IMR-90 (cell line): Measurements from ENCODE around the gene DACH1. TPM values are rescaled to one million over a fixed set of nuclear protein-coding genes. Genes with fewer than 3 reads are reported as not detected.

Experiments used
- ATAC-seq: fragments of 200-7000 bp; cut with Tn5 transposase; 2 replicates; pipeline ENCODE4 v1.9.1; 2020; ENCODE audit warnings: low read depth, mild to moderate bottlenecking, moderate library complexity
- BruUV-seq: library from RNA; stranded (reverse); fragments of 400-500 nt; replicated peaks from 2 replicates; lab custom pipeline; 2021; lab: Mats Ljungman, UMichigan
- CTCF ChIA-PET: fragments of 300-600 bp; formaldehyde crosslinking; extraction: SDS; loops from one replicate; lab custom pipeline; 2021; ENCODE audit warnings: antibody characterized with exemption; lab: Yijun Ruan, JAX
- POLR2A ChIA-PET: fragments of 300-600 bp; sonication (Branson Sonifier 250); formaldehyde crosslinking; loops from one replicate; lab custom pipeline; 2022; ENCODE audit warnings: antibody characterized with exemption; ENCODE audit not compliant: unreplicated experiment; lab: Charles Lee
- DNase-seq: peaks from one replicate; pipeline ENCODE4 v3.0.0; 2013
- H2AFZ ChIP-seq: replicated peaks from 2 replicates; pipeline ENCODE3; 2013; ENCODE audit warnings: low read length, mild to moderate bottlenecking; ENCODE audit not compliant: poor library complexity
- H2AK5ac ChIP-seq: 2 replicates; pipeline ENCODE4 v1.6.1; 2013; ENCODE audit warnings: low read depth, low read length, inconsistent platforms
- H2AK9ac ChIP-seq: replicated peaks from 2 replicates; pipeline ENCODE3; 2013; ENCODE audit warnings: mild to moderate bottlenecking, low read depth, low read length, moderate library complexity; ENCODE audit not compliant: poor library complexity
- H2BK120ac ChIP-seq: 2 replicates; pipeline ENCODE4 v1.6.1; 2013; ENCODE audit warnings: low read depth, low read length, inconsistent platforms
- H2BK15ac ChIP-seq: 3 replicates; pipeline ENCODE4 v1.6.1; 2013; ENCODE audit warnings: low read depth, low read length, inconsistent platforms
- H2BK20ac ChIP-seq: 2 replicates; pipeline ENCODE4 v1.6.1; 2013; ENCODE audit warnings: low read depth, mild to moderate bottlenecking, inconsistent platforms, low read length, moderate library complexity
- H2BK5ac ChIP-seq: 2 replicates; pipeline ENCODE4 v1.6.1; 2013; ENCODE audit warnings: mild to moderate bottlenecking, low read depth, low read length, inconsistent platforms; ENCODE audit not compliant: poor library complexity, severe bottlenecking
- H3K14ac ChIP-seq: replicated peaks from 2 replicates; pipeline ENCODE4 v1.6.1; 2013; ENCODE audit warnings: low read depth, low read length, inconsistent platforms
- H3K18ac ChIP-seq: 2 replicates; pipeline ENCODE4 v1.6.1; 2013; ENCODE audit warnings: low read depth, low read length, control low read depth
- H3K23ac ChIP-seq: 2 replicates; pipeline ENCODE4 v1.6.1; 2013; ENCODE audit warnings: low read depth, low read length, inconsistent platforms
- H3K27ac ChIP-seq: 2 replicates; pipeline ENCODE4 v1.5.1; 2013; ENCODE audit warnings: mild to moderate bottlenecking, control low read depth, low read length; ENCODE audit not compliant: insufficient read depth
- H3K27me3 ChIP-seq: 2 replicates; pipeline ENCODE4 v1.6.1; 2013; ENCODE audit warnings: low read length; ENCODE audit not compliant: control insufficient read depth, insufficient read depth
- H3K36me3 ChIP-seq: 2 replicates; pipeline ENCODE4 v1.6.1; 2013; ENCODE audit warnings: low read length, mixed read lengths; ENCODE audit not compliant: control insufficient read depth, insufficient read depth
- H3K4ac ChIP-seq: 2 replicates; pipeline ENCODE4 v1.6.1; 2013; ENCODE audit warnings: low read depth, low read length, inconsistent platforms
- H3K4me1 ChIP-seq: 2 replicates; pipeline ENCODE4 v1.6.1; 2013; ENCODE audit warnings: low read length, mixed read lengths; ENCODE audit not compliant: control insufficient read depth, insufficient read depth
- H3K4me2 ChIP-seq: 2 replicates; pipeline ENCODE4 v1.6.1; 2013; ENCODE audit warnings: low read depth, mild to moderate bottlenecking, control low read depth, low read length, moderate library complexity
- H3K4me3 ChIP-seq: 2 replicates; pipeline ENCODE4 v1.5.1; 2013; ENCODE audit warnings: low read depth, mild to moderate bottlenecking, control low read depth, low read length, moderate library complexity; ENCODE audit not compliant: insufficient read depth
- H3K56ac ChIP-seq: 2 replicates; pipeline ENCODE4 v1.6.1; 2013; ENCODE audit warnings: low read length, inconsistent platforms; ENCODE audit not compliant: insufficient read depth; ENCODE audit errors: extremely low read depth
- H3K79me1 ChIP-seq, 2 experiments: 2 replicates each; pipeline ENCODE4 v1.6.1; 2013; ENCODE audit warnings: low read length in 2 of 2, inconsistent platforms in 1 of 2, low read depth in 1 of 2
- H3K9ac ChIP-seq: 2 replicates; pipeline ENCODE4 v1.6.1; 2013; ENCODE audit warnings: low read depth, low read length, control low read depth
- H3K9me1 ChIP-seq: 2 replicates; pipeline ENCODE4 v1.6.1; 2013; ENCODE audit warnings: low read length, inconsistent platforms; ENCODE audit not compliant: insufficient read depth
- H3K9me3 ChIP-seq: 2 replicates; pipeline ENCODE4 v1.6.1; 2013; ENCODE audit warnings: low read length; ENCODE audit not compliant: control insufficient read depth, insufficient read depth
- H4K20me1 ChIP-seq: 2 replicates; pipeline ENCODE4 v1.6.1; 2013; ENCODE audit warnings: low read length, inconsistent platforms; ENCODE audit not compliant: insufficient read depth
- H4K5ac ChIP-seq: 2 replicates; pipeline ENCODE4 v1.6.1; 2013; ENCODE audit warnings: mild to moderate bottlenecking, low read depth, low read length, control low read depth
- H4K8ac ChIP-seq, 2 experiments: 2 replicates each; pipeline ENCODE4 v1.6.1; 2013; ENCODE audit warnings: low read depth in 2 of 2, low read length in 2 of 2, control low read depth in 1 of 2, inconsistent platforms in 1 of 2
- H4K91ac ChIP-seq: 2 replicates; pipeline ENCODE4 v1.6.1; 2013; ENCODE audit warnings: low read depth, low read length, inconsistent platforms; ENCODE audit not compliant: insufficient read depth
- BHLHE40 ChIP-seq: fragments of 150-350 bp; IDR thresholded peaks from 2 replicates; pipeline ENCODE4 v1.6.1; 2016; ENCODE audit warnings: mild to moderate bottlenecking, low read depth, low read length
- CEBPB ChIP-seq: IDR thresholded peaks from 2 replicates; pipeline ENCODE4 v1.6.1; 2012; ENCODE audit warnings: low read depth, low read length, improper control_type of control experiment
- FOS ChIP-seq: fragments of 150-350 bp; IDR thresholded peaks from 2 replicates; pipeline ENCODE4 v1.6.1; 2016; ENCODE audit warnings: low read depth, low read length
- MAFK ChIP-seq: IDR thresholded peaks from 2 replicates; pipeline ENCODE4 v1.6.1; 2012; ENCODE audit warnings: low read depth, low read length, improper control_type of control experiment
- MAZ ChIP-seq: IDR thresholded peaks from 2 replicates; pipeline ENCODE4 v1.6.1; 2012; ENCODE audit warnings: low read depth, mild to moderate bottlenecking, low read length, improper control_type of control experiment, moderate library complexity, borderline replicate concordance
- MXI1 ChIP-seq: IDR thresholded peaks from 2 replicates; pipeline ENCODE4 v1.6.1; 2012; ENCODE audit warnings: low read depth, mild to moderate bottlenecking, low read length, moderate library complexity, borderline replicate concordance
- POLR2A ChIP-seq: IDR thresholded peaks from 2 replicates; pipeline ENCODE4 v1.6.1; 2012; ENCODE audit warnings: mild to moderate bottlenecking, low read depth, low read length
- WGBS, 2 experiments: methylation state at CpG; one replicate each; pipeline versions ENCODE4 v1.1.5 to v1.1.7; 2013; ENCODE audit warnings: missing lambda C conversion rate in 2 of 2; ENCODE audit not compliant: insufficient read length in 1 of 2; ENCODE audit errors: extremely low coverage in 2 of 2; 5-methylcytosine and 5-hydroxymethylcytosine counted together
- dilution Hi-C: fragments of 300-500 bp; cut with HindIII; formaldehyde crosslinking; loops from one replicate; pipeline ENCODE4 v1.14.3; 2018; ENCODE audit warnings: low sequenced_read_pairs; ENCODE audit not compliant: unreplicated experiment
- in situ Hi-C: fragments of 300-500 bp; cut with MboI; formaldehyde crosslinking; loops from 3 replicates; pipeline ENCODE4 v1.14.3; 2019; ENCODE audit warnings: low sequenced_read_pairs, inconsistent platforms, mixed read lengths
- intact Hi-C: fragments of 100-400 bp; cut with micrococcal nuclease; formaldehyde crosslinking; loops from 2 replicates; pipeline ENCODE4 v1.10.0; 2022
- polyA plus RNA-seq, 3 experiments: library from polyadenylated mRNA; depleted of rRNA; stranded (reverse); fragments of >200 nt; gene quantifications; 2 replicates each; pipeline ENCODE4 v1.2.3, GENCODE V29; 2012; ENCODE audit warnings: low replicate concordance in 1 of 3
- total RNA-seq: library from RNA; depleted of rRNA; stranded (reverse); fragments of >200 nt; gene quantifications from 2 replicates; pipeline ENCODE4 v1.2.3, GENCODE V29; 2012

The DACH1 gene
- total and polyA plus RNA-seq, 2 of the 4 experiments (the other 2 are of a cell fraction), result not detected

GRCh38 chr13:71624653-71625600 is 242.1 kb downstream of the DACH1 start:
- Histone ChIP-seq H2BK120ac (peak overlapping the region; percentile 84), H3K4me3 (no peak overlapping the region), H3K23ac (peak overlapping the region; percentile 64; the same call in 1 of the 2 replicates), H3K9me3 (no peaks in the 10 kb centered on the region), H2AFZ (no peak overlapping the region), H4K8ac (peak overlapping the region; percentile 31 to 79; a peak in 3 of 4 replicates), H4K20me1 (no peaks in the 10 kb centered on the region), H3K4me1 (peaks cover 6% of the 10 kb centered on the region; the same call in 1 of the 2 replicates), H3K18ac (peak overlapping the region; percentile 53), H3K4ac (peak overlapping the region; percentile 63), H2BK5ac (peak overlapping the region; percentile 86), H2AK9ac (no peak overlapping the region), H3K4me2 (peak overlapping the region; percentile 78), H4K5ac (peak overlapping the region; percentile 54), H3K9ac (no peak overlapping the region), H3K27me3 (no peaks in the 10 kb centered on the region), H2BK20ac (peak overlapping the region; percentile 86), H3K27ac (peak overlapping the region; percentile 70; the same call in 1 of the 2 replicates), H3K9me1 (peaks cover 2% of the 10 kb centered on the region; the same call in 1 of the 2 replicates), H2BK15ac (peak overlapping the region; percentile 86; the same call in 2 of the 3 replicates), H3K79me1 (no peaks in the 10 kb centered on the region), H3K36me3 (no peaks in the 10 kb centered on the region), H3K14ac (peak overlapping the region; percentile 40), H2AK5ac (peak overlapping the region; percentile 35), H3K56ac (peak overlapping the region; percentile 70), H4K91ac (peak overlapping the region; percentile 48; the same call in 1 of the 2 replicates)
- WGBS, 2 experiments, result no CpG with 5 or more reads among the region's 5 CpGs
- intact Hi-C loops, result no loop called here
- POLR2A ChIA-PET, result no interaction called here
- DNase-seq (peak; percentile 12), ATAC-seq (peak; percentile 16)
- dilution Hi-C loops, result no loop called here
- in situ Hi-C loops, result no loop called here
- no TSS peak for BruUV-seq
- CTCF ChIA-PET, result no interaction called here
- TF ChIP-seq MAZ (no peak), FOS (no peak), BHLHE40 (no peak), MXI1 (no peak), POLR2A (no peak), MAFK (no peak), CEBPB (no peak)
